Neural cell (in vitro differentiated cells): ENCODE measurements around the gene LIPA.

Experiments
- EP300 ChIP-seq: fragments of 450-650 bp; conservative IDR thresholded peaks from 2 replicates; pipeline ENCODE4 v1.6.1; 2014; ENCODE audit warnings: antibody characterized with exemption, mild to moderate bottlenecking, moderate library complexity; ENCODE audit not compliant: poor library complexity, severe bottlenecking
- EZH2 ChIP-seq: fragments of 200-600, 300-800 bp; shearing (Covaris generic), sonication (generic); IDR thresholded peaks from 2 replicates; pipeline ENCODE4 v1.6.1; 2014; ENCODE audit warnings: antibody characterized with exemption, low read length, borderline replicate concordance, mild to moderate bottlenecking; ENCODE audit not compliant: insufficient read depth, poor library complexity, severe bottlenecking
- MXI1 ChIP-seq: fragments of 450-650 bp; conservative IDR thresholded peaks from 2 replicates; pipeline ENCODE4 v1.6.1; 2014; ENCODE audit warnings: antibody characterized with exemption, mild to moderate bottlenecking; ENCODE audit not compliant: poor library complexity, severe bottlenecking
- POLR2AphosphoS5 ChIP-seq: IDR thresholded peaks from 2 replicates; pipeline ENCODE4 v1.6.1; 2012
- RAD21 ChIP-seq: fragments of 450-650 bp; conservative IDR thresholded peaks from 2 replicates; pipeline ENCODE4 v1.6.1; 2014; ENCODE audit warnings: antibody characterized with exemption, mild to moderate bottlenecking, moderate library complexity
- REST ChIP-seq: IDR thresholded peaks from 2 replicates; pipeline ENCODE4 v1.6.1; 2012; ENCODE audit warnings: borderline replicate concordance
- SMC3 ChIP-seq: fragments of 450-650 bp; conservative IDR thresholded peaks from 2 replicates; pipeline ENCODE4 v1.6.1; 2014; ENCODE audit warnings: antibody characterized with exemption, mild to moderate bottlenecking, moderate library complexity; ENCODE audit not compliant: poor library complexity
- TAF1 ChIP-seq: IDR thresholded peaks from 2 replicates; pipeline ENCODE4 v1.6.1; 2012; ENCODE audit warnings: low read depth
- TF ChIP-seq, protein P1 (sequence below): fragments of 450-650 bp; IDR thresholded peaks from 2 replicates; pipeline ENCODE4 v1.5.1; 2014; ENCODE audit warnings: antibody characterized with exemption, mild to moderate bottlenecking, moderate library complexity; ENCODE audit not compliant: poor library complexity, severe bottlenecking

- TF ChIP-seq, protein P1, sequence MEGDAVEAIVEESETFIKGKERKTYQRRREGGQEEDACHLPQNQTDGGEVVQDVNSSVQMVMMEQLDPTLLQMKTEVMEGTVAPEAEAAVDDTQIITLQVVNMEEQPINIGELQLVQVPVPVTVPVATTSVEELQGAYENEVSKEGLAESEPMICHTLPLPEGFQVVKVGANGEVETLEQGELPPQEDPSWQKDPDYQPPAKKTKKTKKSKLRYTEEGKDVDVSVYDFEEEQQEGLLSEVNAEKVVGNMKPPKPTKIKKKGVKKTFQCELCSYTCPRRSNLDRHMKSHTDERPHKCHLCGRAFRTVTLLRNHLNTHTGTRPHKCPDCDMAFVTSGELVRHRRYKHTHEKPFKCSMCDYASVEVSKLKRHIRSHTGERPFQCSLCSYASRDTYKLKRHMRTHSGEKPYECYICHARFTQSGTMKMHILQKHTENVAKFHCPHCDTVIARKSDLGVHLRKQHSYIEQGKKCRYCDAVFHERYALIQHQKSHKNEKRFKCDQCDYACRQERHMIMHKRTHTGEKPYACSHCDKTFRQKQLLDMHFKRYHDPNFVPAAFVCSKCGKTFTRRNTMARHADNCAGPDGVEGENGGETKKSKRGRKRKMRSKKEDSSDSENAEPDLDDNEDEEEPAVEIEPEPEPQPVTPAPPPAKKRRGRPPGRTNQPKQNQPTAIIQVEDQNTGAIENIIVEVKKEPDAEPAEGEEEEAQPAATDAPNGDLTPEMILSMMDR = no peak
- TF ChIP-seq REST (no peak), MXI1 (no peak), EZH2 (no peak), POLR2AphosphoS5 (no peak), EP300 (no peak), RAD21 (no peak), TAF1 (no peak), SMC3 (no peak)
These were observed 18.5 kb upstream of the LIPA start for GRCh38 chr10:89270153-89270483.
